Naive B cell (primary cell): ENCODE measurements around the gene ADAM12. TPM values are rescaled to one million over a fixed set of nuclear protein-coding genes. Genes with fewer than 3 reads are reported as not detected.
"Not testable (repeated sequence)": the region's sequence is repeated elsewhere in the genome, so short reads cannot be mapped to it uniquely, and the experiment has no call there.

ENCODE experiments used
- ATAC-seq, 2 donors: fragments of 150-1000 bp; cut with Tn5 transposase; 2 replicates each; pipeline ENCODE4 v1.10.0; 2021; ENCODE audit warnings: low read depth in 2 of 2, mild to moderate bottlenecking in 2 of 2, moderate library complexity in 2 of 2
- DNase-seq: peaks from one replicate; pipeline ENCODE4 v3.0.0; 2022
- H3K27ac Mint-ChIP-seq, 6 donors: one replicate each; pipeline ENCODE4 v1.8.0; 2020 to 2022; ENCODE audit warnings: mild to moderate bottlenecking in 6 of 6, mixed read lengths in 6 of 6, moderate library complexity in 5 of 6, inconsistent platforms in 2 of 6
- H3K27me3 Mint-ChIP-seq, 3 donors: one replicate each; pipeline ENCODE4 v1.8.0; 2021 to 2022; ENCODE audit warnings: mixed read lengths in 3 of 3, mild to moderate bottlenecking in 1 of 3
- H3K36me3 Mint-ChIP-seq, 2 donors: one replicate each; pipeline ENCODE4 v1.8.0; 2020 to 2022; ENCODE audit warnings: mixed read lengths in 2 of 2, inconsistent platforms in 1 of 2, mild to moderate bottlenecking in 1 of 2
- H3K4me1 Mint-ChIP-seq, 3 donors: one replicate each; pipeline ENCODE4 v1.8.0; 2020 to 2022; ENCODE audit warnings: mixed read lengths in 3 of 3, inconsistent platforms in 1 of 3, mild to moderate bottlenecking in 1 of 3, moderate library complexity in 1 of 3
- H3K4me3 Mint-ChIP-seq, 8 donors: one replicate each; pipeline ENCODE4 v1.8.0; 2020 to 2022; ENCODE audit warnings: mild to moderate bottlenecking in 8 of 8, mixed read lengths in 8 of 8, moderate library complexity in 8 of 8, inconsistent platforms in 2 of 8
- H3K9me3 Mint-ChIP-seq, 7 donors: one replicate each; pipeline ENCODE4 v1.8.0; 2020 to 2022; ENCODE audit warnings: mixed read lengths in 7 of 7, mild to moderate bottlenecking in 5 of 7, inconsistent platforms in 2 of 7, moderate library complexity in 1 of 7
- polyA plus RNA-seq, 6 donors: library from polyadenylated mRNA; unstranded; fragments of 300-500 nt; fragmentation: Illumina TruSeq; gene quantifications; one replicate each; pipeline ENCODE4 v1.2.3, GENCODE V29; 2021; ENCODE audit warnings: low read depth in 6 of 6

The ADAM12 gene
- polyA plus RNA-seq, 6 donors from 2014 or later: 0.07 to 0.08 TPM; not detected in 4

GRCh38 chr10:126397640-126398382 is 9.5 kb upstream of the ADAM12 start:
- H3K4me3 Mint-ChIP-seq: no peak overlapping the region
- H3K27ac Mint-ChIP-seq: no peak overlapping the region
- H3K4me1 Mint-ChIP-seq: no peaks in the 10 kb centered on the region
- DNase-seq: no peak
- no peak for ATAC-seq
- H3K36me3 Mint-ChIP-seq: peaks cover 0 to 7% of the 10 kb centered on the region in 2 donors
- peaks cover 0 to 13% (median 5%) of the 10 kb centered on the region in 7 donors for H3K9me3 Mint-ChIP-seq
- peaks cover 7 to 10% (median 10%) of the 10 kb centered on the region in 3 donors for H3K27me3 Mint-ChIP-seq

GRCh38 chr10:126397156-126397555 is 8.9 kb upstream of the ADAM12 start:
- H3K9me3 Mint-ChIP-seq: peaks cover 0 to 13% (median 5%) of the 10 kb centered on the region in 7 donors

GRCh38 chr10:126394948-126395347 is 6.7 kb upstream of the ADAM12 start:
- DNase-seq: no peak
- H3K9me3 Mint-ChIP-seq: peaks cover 2 to 22% (median 6%) of the 10 kb centered on the region in 7 donors
- H3K4me1 Mint-ChIP-seq: no peaks in the 10 kb centered on the region

More at GRCh38 chr10:126397156-126397555, 8.9 kb upstream of the ADAM12 start:
- H3K27ac Mint-ChIP-seq: peak overlapping the region in 1 of 6 donors; percentile 22
- peaks cover 8 to 10% (median 10%) of the 10 kb centered on the region in 3 donors for H3K27me3 Mint-ChIP-seq
- ATAC-seq: no peak
- peaks cover 0 to 7% of the 10 kb centered on the region in 2 donors for H3K36me3 Mint-ChIP-seq
- no peak for DNase-seq
- no peak overlapping the region for H3K4me3 Mint-ChIP-seq
- no peaks in the 10 kb centered on the region for H3K4me1 Mint-ChIP-seq

DNA sequence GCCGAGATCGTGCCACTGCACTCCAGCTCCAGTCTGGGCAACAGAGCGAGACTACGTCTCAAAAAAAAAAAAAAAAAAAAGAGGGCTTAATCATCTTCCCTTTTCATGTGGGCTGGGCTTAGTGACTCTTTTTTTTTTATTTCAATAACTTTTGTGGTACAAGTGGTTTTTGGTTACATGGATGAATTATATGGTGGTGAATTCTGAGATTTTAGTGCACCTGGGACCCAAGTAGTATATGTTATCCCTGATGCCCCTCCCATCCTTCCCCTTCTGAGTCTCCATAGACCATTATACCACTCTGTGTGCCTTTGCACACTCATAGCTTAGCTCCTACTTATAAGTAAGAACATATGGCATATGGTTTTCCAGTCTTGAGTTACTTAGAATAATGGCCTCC is 4.8 kb upstream of the ADAM12 start:
- peaks cover 23 to 34% (median 28%) of the 10 kb centered on the region in 3 donors for H3K27me3 Mint-ChIP-seq
- H3K9me3 Mint-ChIP-seq: peaks cover 0 to 27% (median 6%) of the 10 kb centered on the region in 7 donors
- ATAC-seq (no peak), DNase-seq (no peak)
- peaks cover 0 to 7% of the 10 kb centered on the region in 2 donors for H3K36me3 Mint-ChIP-seq
- no peaks in the 10 kb centered on the region for H3K4me1 Mint-ChIP-seq
- H3K4me3 Mint-ChIP-seq: no peak overlapping the region
- H3K27ac Mint-ChIP-seq: no peak overlapping the region

More at GRCh38 chr10:126394948-126395347, 6.7 kb upstream of the ADAM12 start:
- no peak overlapping the region for H3K4me3 Mint-ChIP-seq
- peaks cover 16 to 27% (median 22%) of the 10 kb centered on the region in 3 donors for H3K27me3 Mint-ChIP-seq
- no peak overlapping the region for H3K27ac Mint-ChIP-seq
- ATAC-seq: no peak
- H3K36me3 Mint-ChIP-seq: peaks cover 0 to 7% of the 10 kb centered on the region in 2 donors

DNA sequence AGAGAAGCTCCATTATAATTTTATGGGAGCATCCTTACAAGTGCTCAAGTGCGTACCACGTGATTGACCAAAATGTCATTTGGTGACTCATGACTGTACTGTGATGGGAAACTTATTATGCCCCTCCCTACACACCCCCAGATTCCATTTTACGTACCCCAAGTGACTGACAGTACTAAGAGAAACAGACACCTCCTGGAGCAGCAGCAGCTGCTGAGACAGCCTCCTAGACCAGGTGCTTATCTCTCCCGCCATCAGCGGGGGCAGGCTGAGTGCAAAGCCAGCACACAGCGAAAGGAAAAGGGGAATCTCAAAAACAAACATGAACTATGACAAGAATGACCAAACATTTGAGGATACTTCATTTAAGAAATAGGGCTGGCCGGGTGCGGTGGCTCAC is 4.2 kb upstream of the ADAM12 start:
- DNase-seq (no peak), ATAC-seq (no peak)
- no peak overlapping the region for H3K27ac Mint-ChIP-seq
- peaks cover 0 to under 1% (median under 1%) of the 10 kb centered on the region in 3 donors for H3K4me1 Mint-ChIP-seq
- H3K9me3 Mint-ChIP-seq: peaks cover 0 to 27% (median 6%) of the 10 kb centered on the region in 7 donors
- peaks cover 24 to 36% (median 28%) of the 10 kb centered on the region in 3 donors for H3K27me3 Mint-ChIP-seq
- H3K36me3 Mint-ChIP-seq: peaks cover 0 to 8% of the 10 kb centered on the region in 2 donors
- H3K4me3 Mint-ChIP-seq: no peak overlapping the region

DNA sequence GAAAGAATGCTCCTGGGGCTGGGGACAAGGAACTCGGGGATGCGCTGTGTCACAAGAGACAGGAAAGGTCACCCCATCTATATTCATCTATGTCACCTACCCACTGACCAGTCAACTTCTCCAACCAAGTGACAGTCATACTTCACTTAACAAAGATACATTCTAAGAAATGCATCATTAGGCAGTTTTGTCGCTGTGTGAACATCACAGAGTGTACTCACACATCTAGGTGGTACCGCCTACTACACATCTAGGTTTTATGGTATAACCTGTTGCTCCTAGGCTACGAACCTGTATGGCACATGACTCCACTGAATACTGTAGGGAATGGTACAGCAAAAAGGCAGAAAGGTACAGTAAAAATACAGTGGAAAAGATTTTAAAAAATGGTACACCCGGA is 3.8 kb upstream of the ADAM12 start:
- H3K4me1 Mint-ChIP-seq: peaks cover 4% of the 10 kb centered on the region in 3 donors
- DNase-seq: no peak
- H3K36me3 Mint-ChIP-seq: peaks cover 0 to 12% of the 10 kb centered on the region in 2 donors
- H3K27me3 Mint-ChIP-seq: peaks cover 28 to 40% (median 29%) of the 10 kb centered on the region in 3 donors
- H3K9me3 Mint-ChIP-seq: peaks cover 3 to 25% (median 6%) of the 10 kb centered on the region in 7 donors
- ATAC-seq: no peak
- no peak overlapping the region for H3K27ac Mint-ChIP-seq
- no peak overlapping the region for H3K4me3 Mint-ChIP-seq

- no peak overlapping the region for H3K4me3 Mint-ChIP-seq
- no peak for DNase-seq
- no peak overlapping the region for H3K27ac Mint-ChIP-seq
- peaks cover 0 to 17% of the 10 kb centered on the region in 2 donors for H3K36me3 Mint-ChIP-seq
- peaks cover 32 to 43% (median 35%) of the 10 kb centered on the region in 3 donors for H3K27me3 Mint-ChIP-seq
- no peak for ATAC-seq
- peaks cover 3 to 23% (median 6%) of the 10 kb centered on the region in 7 donors for H3K9me3 Mint-ChIP-seq
- H3K4me1 Mint-ChIP-seq: peaks cover 7 to 10% (median 9%) of the 10 kb centered on the region in 3 donors
Measured at GRCh38 chr10:126391192-126391885, 3.1 kb upstream of the ADAM12 start.

- Mint-ChIP-seq H3K27me3 (peaks cover 36 to 53% (median 42%) of the 10 kb centered on the region in 3 donors), H3K4me1 (peaks cover 7 to 10% (median 9%) of the 10 kb centered on the region in 3 donors), H3K9me3 (peaks cover 2 to 31% (median 6%) of the 10 kb centered on the region in 7 donors), H3K4me3 (no peak overlapping the region), H3K27ac (no peak overlapping the region), H3K36me3 (peaks cover 0 to 10% of the 10 kb centered on the region in 2 donors)
- DNase-seq (no peak), ATAC-seq (no peak)
Measured at GRCh38 chr10:126390324-126390723, 2.0 kb upstream of the ADAM12 start.

DNA sequence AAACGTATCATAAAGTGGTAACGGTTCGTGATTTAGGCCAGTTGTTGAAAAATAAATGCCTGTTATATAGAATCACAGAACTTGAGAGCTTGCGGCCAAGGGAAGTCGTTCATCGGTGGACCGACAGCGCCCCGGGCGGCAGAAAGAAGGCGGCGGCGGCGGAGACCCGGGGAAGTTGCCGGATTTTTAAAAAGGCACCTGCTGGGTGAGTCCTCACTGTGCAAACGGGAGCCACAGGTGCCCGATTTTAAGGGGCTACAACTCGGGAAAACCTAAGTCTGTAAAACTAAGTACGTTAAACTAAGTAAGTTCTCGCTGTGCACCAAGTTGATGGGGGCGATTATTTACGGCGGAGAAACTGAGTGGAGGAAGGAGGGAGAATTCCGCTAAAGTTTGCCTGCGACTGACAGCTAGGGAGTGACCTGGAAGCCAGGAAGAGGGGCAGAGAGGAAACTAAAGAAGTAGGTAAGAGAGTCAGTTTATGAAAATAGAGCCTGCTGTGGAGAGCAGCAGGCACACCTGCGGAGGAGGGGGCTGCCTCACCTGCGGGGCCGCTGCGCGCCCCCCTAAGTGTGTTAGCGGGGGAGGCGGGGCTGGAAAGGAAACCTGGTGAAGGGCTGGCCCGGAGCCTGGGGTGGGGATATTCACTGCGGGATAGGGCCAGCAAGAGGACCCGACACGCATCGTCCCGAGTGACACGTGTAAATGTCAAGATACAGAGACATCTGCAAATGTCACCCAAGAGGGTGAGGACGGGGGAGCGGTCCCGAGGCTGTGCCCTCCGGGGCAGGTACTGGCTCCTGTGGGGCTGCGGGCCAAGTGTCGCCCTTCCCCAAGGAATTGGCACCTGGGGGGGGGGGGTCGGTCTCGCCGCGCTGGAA is 996 bp downstream of the ADAM12 start:
- H3K27ac Mint-ChIP-seq: peak overlapping the region in 1 of 6 donors; percentile 35
- ATAC-seq (no peak), DNase-seq (no peak)
- H3K9me3 Mint-ChIP-seq: peaks cover 0 to 45% (median 7%) of the 10 kb centered on the region in 7 donors
- H3K4me1 Mint-ChIP-seq: peaks cover 7 to 10% (median 9%) of the 10 kb centered on the region in 3 donors
- peaks cover 0 to 10% of the 10 kb centered on the region in 2 donors for H3K36me3 Mint-ChIP-seq
- H3K27me3 Mint-ChIP-seq: peaks cover 47 to 58% (median 57%) of the 10 kb centered on the region in 3 donors
- peak overlapping the region in 5 of 8 donors; percentile 30 to 54 (median 35) for H3K4me3 Mint-ChIP-seq

- H3K4me3 Mint-ChIP-seq: no peak overlapping the region
- ATAC-seq (no peak), DNase-seq (no peak)
- H3K27me3 Mint-ChIP-seq: peaks cover 35 to 41% (median 39%) of the 10 kb centered on the region in 3 donors
- H3K36me3 Mint-ChIP-seq: peaks cover 0 to 10% of the 10 kb centered on the region in 2 donors
- H3K4me1 Mint-ChIP-seq: peaks cover 7 to 10% (median 9%) of the 10 kb centered on the region in 3 donors
- H3K27ac Mint-ChIP-seq: no peak overlapping the region
- H3K9me3 Mint-ChIP-seq: peaks cover 0 to 39% (median 6%) of the 10 kb centered on the region in 7 donors
Measured at GRCh38 chr10:126384269-126384873, 3.9 kb downstream of the ADAM12 start.

DNA sequence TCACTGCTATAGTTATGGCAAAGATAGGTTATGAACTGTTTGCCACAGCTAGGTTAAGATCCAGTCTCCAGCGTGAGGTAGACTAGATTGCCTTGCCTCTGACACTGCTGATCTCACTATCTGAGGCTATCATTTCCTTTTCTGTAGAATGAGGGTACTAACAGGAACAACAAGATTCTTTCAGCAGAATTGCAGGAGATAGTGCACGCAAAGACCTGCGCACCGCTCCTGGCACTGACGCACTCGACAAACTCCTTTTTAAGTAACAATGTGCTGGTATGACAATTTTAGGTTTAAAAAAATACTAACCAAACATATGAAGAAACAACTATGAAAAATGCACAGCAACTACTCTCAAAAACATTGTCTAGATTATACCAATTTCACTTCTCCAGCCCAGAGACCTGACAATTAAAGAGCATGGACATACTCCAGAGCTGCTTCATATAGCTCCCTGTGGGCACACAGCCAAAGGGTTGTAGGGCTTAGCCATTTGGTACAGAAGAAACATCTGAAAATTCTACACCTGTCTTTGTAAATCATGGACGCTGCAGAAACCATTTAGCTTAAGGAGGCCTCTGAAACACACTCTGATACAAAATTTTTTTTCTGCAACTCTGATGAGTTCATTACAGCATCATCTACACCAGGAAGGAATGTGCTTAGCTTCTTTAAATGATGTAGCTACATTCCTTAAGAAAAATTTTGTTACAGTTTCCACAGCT is 7.8 kb downstream of the ADAM12 start:
- Mint-ChIP-seq H3K36me3 (no peaks in the 10 kb centered on the region), H3K4me1 (no peaks in the 10 kb centered on the region), H3K4me3 (no peak overlapping the region), H3K27ac (no peak overlapping the region), H3K9me3 (peaks cover 0 to 44% (median 11%) of the 10 kb centered on the region in 7 donors), H3K27me3 (peaks cover 11 to 21% (median 13%) of the 10 kb centered on the region in 3 donors)
- DNase-seq (no peak), ATAC-seq (no peak)

- DNase-seq, H3K4me1 Mint-ChIP-seq, H3K4me3 Mint-ChIP-seq, H3K36me3 Mint-ChIP-seq, ATAC-seq: not testable (repeated sequence)
- Mint-ChIP-seq H3K9me3 (peaks cover 4 to 48% (median 9%) of the 10 kb centered on the region in 7 donors), H3K27me3 (peaks cover 2 to 15% (median 4%) of the 10 kb centered on the region in 3 donors), H3K27ac (peak overlapping the region in 1 of 6 donors; percentile 78)
Measured at GRCh38 chr10:126379166-126379565, 9.1 kb downstream of the ADAM12 start.
